AG09319 (cell line): ENCODE results near the gene TMPRSS6.

Experiments
- DNase-seq: peaks from one replicate; pipeline ENCODE4 v3.0.0-alpha.2; 2010; ENCODE audit warnings: low read depth; ENCODE audit errors: extremely low read depth
- TF ChIP-seq, protein P1 (sequence below): IDR thresholded peaks from 2 replicates; pipeline ENCODE4 v1.5.1; 2011; ENCODE audit warnings: low read depth, mild to moderate bottlenecking, inconsistent platforms, low read length, moderate library complexity

Gene TMPRSS6

DNA sequence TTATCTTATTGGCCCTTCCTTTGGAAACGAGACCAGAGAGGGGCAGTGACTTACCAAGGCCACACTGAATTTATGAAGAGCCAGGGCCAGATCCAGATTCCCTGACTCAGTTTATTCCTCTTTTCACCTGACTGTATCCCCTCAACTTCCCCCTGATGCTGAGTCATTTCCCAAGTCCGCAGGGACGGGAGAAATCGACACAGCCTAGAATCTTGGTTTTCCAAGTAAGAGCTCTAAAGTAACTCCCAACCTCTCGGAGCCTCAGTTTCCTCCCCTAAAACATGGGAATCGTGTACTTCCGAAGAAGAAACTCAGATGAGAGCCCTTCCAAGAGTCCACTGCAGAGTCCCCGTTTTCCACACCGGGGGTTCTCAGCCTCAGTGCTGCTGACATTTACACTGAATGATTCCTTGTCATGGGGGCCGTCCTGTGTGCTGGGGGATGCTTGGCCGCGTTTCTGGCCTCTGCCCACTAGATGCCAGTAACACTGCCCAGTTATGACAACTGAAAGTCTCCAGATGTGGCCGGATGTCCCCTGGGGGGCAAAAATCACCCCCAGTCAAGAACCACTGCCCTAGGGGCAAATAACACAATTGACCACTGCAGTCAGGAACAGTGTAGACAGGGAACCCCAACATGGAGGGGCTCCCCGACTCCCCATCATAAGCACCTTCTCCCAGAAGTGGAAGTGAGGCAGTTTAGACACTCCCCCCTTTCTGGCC is 78.8 kb downstream of the TMPRSS6 start:
- TF ChIP-seq, protein P1, sequence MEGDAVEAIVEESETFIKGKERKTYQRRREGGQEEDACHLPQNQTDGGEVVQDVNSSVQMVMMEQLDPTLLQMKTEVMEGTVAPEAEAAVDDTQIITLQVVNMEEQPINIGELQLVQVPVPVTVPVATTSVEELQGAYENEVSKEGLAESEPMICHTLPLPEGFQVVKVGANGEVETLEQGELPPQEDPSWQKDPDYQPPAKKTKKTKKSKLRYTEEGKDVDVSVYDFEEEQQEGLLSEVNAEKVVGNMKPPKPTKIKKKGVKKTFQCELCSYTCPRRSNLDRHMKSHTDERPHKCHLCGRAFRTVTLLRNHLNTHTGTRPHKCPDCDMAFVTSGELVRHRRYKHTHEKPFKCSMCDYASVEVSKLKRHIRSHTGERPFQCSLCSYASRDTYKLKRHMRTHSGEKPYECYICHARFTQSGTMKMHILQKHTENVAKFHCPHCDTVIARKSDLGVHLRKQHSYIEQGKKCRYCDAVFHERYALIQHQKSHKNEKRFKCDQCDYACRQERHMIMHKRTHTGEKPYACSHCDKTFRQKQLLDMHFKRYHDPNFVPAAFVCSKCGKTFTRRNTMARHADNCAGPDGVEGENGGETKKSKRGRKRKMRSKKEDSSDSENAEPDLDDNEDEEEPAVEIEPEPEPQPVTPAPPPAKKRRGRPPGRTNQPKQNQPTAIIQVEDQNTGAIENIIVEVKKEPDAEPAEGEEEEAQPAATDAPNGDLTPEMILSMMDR, result no peak
- DNase-seq, result no peak

DNA sequence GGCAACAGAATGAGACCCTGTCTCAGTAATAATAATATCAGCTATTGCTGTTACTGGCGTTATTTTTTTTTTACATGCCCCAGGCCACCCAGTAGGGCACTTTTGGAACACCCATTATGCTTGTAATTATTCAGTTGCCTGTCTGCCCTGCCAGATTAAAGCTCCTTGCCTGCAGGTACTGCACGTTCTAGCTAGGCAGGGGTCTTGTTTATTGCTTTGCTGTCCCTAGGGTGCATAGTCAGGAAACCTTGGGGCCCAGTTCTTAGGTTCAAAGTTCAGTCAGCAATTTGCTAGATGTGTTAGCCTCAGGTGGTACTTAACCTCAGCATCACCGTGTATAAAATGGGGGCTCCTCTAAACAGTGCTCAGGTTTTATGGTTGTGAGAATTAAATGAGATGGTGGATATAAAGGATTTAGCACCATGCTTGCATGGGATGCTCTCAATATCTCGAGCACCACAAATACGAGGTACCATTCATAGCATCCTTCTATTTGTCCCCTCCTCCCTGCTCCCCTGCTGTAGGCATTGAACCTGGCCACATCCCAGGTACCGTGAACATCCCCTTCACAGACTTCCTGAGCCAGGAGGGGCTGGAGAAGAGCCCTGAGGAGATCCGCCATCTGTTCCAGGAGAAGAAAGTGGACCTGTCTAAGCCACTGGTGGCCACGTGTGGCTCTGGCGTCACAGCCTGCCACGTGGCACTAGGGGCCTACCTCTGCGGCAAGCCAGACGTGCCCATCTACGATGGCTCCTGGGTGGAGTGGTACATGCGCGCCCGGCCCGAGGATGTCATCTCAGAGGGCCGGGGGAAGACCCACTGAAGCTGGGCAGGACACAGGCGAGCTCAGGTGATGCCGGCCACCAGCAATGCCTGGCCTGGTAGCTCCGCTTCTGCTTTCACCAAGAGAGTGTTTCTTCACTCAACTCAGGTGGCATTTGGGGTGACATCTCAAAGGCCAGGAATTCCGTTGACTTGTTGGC is 80.5 kb downstream of the TMPRSS6 start:
- TF ChIP-seq, protein P1, result no peak
- DNase-seq, result no peak

DNA sequence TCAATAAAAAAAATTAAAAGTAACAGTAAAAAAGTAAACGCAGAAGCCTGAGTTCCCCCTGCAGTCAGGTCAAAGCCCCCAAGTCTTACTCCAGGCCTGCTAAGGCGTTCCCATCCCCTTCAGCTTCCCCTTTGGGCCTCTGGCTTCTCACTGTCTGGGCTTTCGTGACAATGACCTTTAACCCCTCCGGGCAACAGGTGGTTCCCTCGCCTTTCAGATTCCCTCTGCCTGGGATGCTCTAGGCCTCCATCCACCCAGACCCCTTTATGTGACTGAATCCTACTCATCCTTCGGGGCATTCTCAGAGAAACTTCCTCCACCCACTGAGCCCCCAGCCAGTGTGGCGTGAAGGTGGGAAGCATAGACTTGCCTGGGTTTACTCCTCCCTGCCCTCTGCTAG is 82.0 kb downstream of the TMPRSS6 start:
- TF ChIP-seq, protein P1, result no peak
- no peak for DNase-seq

DNA sequence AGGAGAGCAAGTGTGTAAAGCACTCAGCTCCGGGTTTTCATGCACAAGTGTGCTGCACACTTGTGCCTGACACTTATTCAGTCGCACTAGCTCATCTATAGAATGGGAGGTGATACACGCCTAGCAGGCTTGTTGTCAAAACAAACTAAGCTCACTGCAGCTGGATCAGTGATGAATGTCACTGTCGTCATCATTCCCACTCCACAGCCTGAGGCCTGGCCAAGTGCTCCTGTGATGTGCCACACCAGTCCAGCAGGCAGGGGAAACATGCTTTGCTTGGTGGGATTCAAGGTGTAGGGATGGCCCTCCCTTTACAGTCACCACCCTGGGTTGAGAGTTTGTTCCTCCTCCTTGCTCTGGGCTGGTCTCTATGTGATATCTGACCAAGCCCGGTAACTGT is 83.2 kb downstream of the TMPRSS6 start:
- TF ChIP-seq, protein P1, result no peak
- no peak for DNase-seq

DNA sequence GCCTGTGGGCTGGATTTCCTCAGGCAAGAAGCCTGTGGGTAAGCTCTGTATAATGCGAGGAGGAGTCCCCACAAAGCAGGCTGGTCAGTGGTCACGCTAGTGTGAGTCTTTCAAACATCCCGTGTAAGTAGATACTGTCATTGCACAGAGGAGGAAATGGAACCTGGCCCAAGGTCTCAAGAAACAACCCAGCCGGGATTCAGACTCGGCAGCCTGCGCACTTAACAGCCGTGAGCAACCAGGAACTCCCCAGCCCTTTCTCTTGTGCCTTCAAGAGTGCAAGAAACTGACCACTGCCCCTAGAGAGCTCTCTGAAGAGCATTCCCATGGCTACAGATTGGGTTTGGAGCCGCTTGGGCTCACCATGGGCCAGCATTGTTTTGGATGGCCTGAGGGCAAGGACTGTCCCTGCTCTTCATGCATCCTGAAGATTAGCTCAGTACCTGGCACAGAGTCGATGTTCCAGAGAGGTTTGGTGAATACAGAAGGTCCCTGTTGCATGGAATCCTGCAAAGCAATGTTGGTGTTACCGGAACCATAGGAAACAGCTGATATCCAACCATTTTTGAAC is 83.9 kb downstream of the TMPRSS6 start:
- DNase-seq, result no peak

DNA sequence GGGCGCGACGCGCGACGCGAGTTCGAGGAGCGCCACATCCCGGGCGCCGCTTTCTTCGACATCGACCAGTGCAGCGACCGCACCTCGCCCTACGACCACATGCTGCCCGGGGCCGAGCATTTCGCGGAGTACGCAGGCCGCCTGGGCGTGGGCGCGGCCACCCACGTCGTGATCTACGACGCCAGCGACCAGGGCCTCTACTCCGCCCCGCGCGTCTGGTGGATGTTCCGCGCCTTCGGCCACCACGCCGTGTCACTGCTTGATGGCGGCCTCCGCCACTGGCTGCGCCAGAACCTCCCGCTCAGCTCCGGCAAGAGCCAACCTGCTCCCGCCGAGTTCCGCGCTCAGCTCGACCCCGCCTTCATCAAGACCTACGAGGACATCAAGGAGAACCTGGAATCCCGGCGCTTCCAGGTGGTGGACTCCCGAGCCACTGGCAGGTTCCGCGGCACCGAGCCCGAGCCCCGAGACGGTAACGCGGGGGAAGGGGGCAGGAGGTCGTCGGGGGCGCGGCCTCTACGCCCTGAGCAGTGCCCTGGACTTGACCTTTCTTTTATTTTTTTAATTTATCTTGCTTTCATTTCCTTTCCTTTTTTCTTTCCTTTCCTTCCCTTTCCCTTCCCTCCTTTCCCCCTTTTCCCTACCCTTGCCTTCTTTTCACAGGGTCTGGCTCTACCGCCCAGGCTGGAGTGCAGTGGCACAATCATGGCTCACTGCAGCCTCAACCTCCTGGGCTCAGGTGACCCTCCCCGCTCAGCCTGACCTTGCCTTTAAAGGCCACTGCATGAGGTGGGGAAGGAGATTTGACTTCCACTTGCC is 85.0 kb downstream of the TMPRSS6 start:
- no peak for DNase-seq
- TF ChIP-seq, protein P1, result no peak

More for the DNA sequence above, 83.9 kb downstream of the TMPRSS6 start:
- TF ChIP-seq, protein P1, result no peak
